ENCODE results near the gene UROD.

GRCh38 chr1:45018599-45019230 lies 6.7 kb downstream of the UROD start:
- TF ChIP-seq CTCF (conservative IDR thresholded peaks at IDR 0.05; ENCODE audit: low read depth, low read length) (peak; percentile 85), EZH2 (IDR thresholded peaks at IDR 0.05; ENCODE audit: borderline replicate concordance, low read depth, low read length, poor library complexity, severe bottlenecking) (no peak)

Data from A673 (cell line).